Activated B cell treated with CpG ODN at 0.5 μM for 24 hours (primary cell): ENCODE data around the gene PDK3. TPM values are rescaled to one million over a fixed set of nuclear protein-coding genes. Genes with fewer than 3 reads are reported as not detected.

Source experiments
- ATAC-seq: fragments of 200-7000 bp; cut with Tn5 transposase; one replicate; pipeline ENCODE4 v1.10.0; 2021; ENCODE audit warnings: low read depth, mild to moderate bottlenecking, moderate library complexity
- CTCF ChIA-PET: fragments of 350-600 bp; sonication (Branson Sonifier 250); formaldehyde crosslinking; loops from one replicate; lab custom pipeline; 2021; ENCODE audit warnings: antibody characterized with exemption; lab: Charles Lee
- POLR2A ChIA-PET: fragments of 350-600 bp; sonication (Branson Sonifier 250); formaldehyde crosslinking; loops from one replicate; lab custom pipeline; 2021; ENCODE audit warnings: antibody characterized with exemption; lab: Charles Lee
- DNase-seq: peaks from one replicate; pipeline ENCODE4 v3.0.0; 2022
- H3K27ac Mint-ChIP-seq: one replicate; pipeline ENCODE4 v1.8.0; 2020; ENCODE audit warnings: mixed read lengths
- H3K27me3 Mint-ChIP-seq: one replicate; pipeline ENCODE4 v1.8.0; 2021; ENCODE audit warnings: mixed read lengths
- H3K36me3 Mint-ChIP-seq: one replicate; pipeline ENCODE4 v1.8.0; 2021; ENCODE audit warnings: low read depth, mixed read lengths
- H3K4me1 Mint-ChIP-seq: one replicate; pipeline ENCODE4 v1.8.0; 2021; ENCODE audit warnings: mixed read lengths
- H3K4me3 Mint-ChIP-seq: one replicate; pipeline ENCODE4 v1.8.0; 2020; ENCODE audit warnings: mild to moderate bottlenecking, mixed read lengths
- H3K9me3 Mint-ChIP-seq: one replicate; pipeline ENCODE4 v1.8.0; 2020; ENCODE audit warnings: mixed read lengths
- intact Hi-C: fragments of 100-400 bp; cut with micrococcal nuclease; formaldehyde crosslinking; loops from one replicate; pipeline ENCODE4 v1.15.1; 2024
- total RNA-seq: library from RNA; stranded (reverse); gene quantifications from 2 replicates; pipeline ENCODE4 v1.2.3, GENCODE V29; 2022
- TF ChIP-seq, protein P1 (sequence below): fragments of 200-600 bp; IDR thresholded peaks from one replicate; pipeline ENCODE4 v1.8.0; 2022; ENCODE audit warnings: antibody characterized with exemption, mild to moderate bottlenecking

PDK3 gene
- total RNA-seq, 1 donor from 2014 or later, result 13.9 TPM

DNA sequence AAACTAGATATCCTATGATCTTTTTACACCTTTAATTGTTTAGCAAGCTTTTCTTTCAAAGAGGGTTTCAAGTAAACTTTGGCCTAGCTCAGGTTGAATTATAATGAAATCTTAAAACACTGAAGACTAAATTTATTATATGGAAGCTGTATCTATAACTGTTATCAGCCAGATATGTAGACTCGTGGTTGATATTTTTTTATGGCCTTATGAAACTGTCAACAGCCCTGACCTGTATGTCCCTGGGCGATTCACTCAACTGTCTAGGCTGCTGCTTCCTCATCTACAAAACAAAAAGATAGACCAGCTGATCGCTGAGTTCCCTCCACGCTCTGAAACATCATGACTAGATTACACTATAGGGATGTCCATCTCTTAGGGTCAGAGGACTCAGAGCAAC is 21.2 kb upstream of the PDK3 start:
- ATAC-seq, result no peak
- CTCF ChIA-PET, result interaction anchor here (1.6 kb wide), 1 partner anchor 55 kb away, joined by 4 read pairs; no protein-coding TSS in a partner anchor

DNA sequence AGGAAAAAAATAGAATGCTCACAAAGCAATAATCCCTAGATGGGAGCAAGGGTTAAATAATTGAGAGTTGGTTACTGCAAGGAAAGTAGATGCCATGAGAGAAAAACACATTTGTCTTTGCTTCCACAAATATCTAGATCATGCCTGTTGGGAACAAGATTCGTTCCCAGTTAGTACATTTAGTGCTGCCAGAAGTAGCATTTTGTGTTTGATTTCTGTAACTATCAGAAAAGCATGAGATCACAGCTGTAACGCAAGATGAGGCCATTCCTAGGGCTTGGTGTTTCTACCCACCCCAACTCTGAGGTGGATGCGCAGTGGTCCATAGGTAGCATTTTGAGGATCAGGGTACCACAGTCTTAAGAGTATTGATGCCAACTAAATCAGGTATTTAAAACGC is 20.4 kb upstream of the PDK3 start:
- H3K4me1 Mint-ChIP-seq, result no peaks in the 10 kb centered on the region
- DNase-seq (no peak), ATAC-seq (no peak)
- CTCF ChIA-PET, result interaction anchor here (0.5 to 1.6 kb wide), 2 partner anchors 21 to 54 kb away, joined by 4 to 5 read pairs; partner anchors contain the start of gene PDK3
- no peak overlapping the region for H3K4me3 Mint-ChIP-seq
- TF ChIP-seq, protein P1, sequence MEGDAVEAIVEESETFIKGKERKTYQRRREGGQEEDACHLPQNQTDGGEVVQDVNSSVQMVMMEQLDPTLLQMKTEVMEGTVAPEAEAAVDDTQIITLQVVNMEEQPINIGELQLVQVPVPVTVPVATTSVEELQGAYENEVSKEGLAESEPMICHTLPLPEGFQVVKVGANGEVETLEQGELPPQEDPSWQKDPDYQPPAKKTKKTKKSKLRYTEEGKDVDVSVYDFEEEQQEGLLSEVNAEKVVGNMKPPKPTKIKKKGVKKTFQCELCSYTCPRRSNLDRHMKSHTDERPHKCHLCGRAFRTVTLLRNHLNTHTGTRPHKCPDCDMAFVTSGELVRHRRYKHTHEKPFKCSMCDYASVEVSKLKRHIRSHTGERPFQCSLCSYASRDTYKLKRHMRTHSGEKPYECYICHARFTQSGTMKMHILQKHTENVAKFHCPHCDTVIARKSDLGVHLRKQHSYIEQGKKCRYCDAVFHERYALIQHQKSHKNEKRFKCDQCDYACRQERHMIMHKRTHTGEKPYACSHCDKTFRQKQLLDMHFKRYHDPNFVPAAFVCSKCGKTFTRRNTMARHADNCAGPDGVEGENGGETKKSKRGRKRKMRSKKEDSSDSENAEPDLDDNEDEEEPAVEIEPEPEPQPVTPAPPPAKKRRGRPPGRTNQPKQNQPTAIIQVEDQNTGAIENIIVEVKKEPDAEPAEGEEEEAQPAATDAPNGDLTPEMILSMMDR, result no peak
- POLR2A ChIA-PET, result no interaction called here
- intact Hi-C loops, result no loop called here
- H3K27me3 Mint-ChIP-seq, result no peaks in the 10 kb centered on the region
- no peaks in the 10 kb centered on the region for H3K9me3 Mint-ChIP-seq
- no peaks in the 10 kb centered on the region for H3K36me3 Mint-ChIP-seq
- no peak overlapping the region for H3K27ac Mint-ChIP-seq

More for the DNA sequence above, 21.2 kb upstream of the PDK3 start:
- POLR2A ChIA-PET, result no interaction called here
- Mint-ChIP-seq H3K36me3 (no peaks in the 10 kb centered on the region), H3K27me3 (no peaks in the 10 kb centered on the region), H3K4me3 (no peak overlapping the region), H3K9me3 (no peaks in the 10 kb centered on the region), H3K27ac (no peak overlapping the region), H3K4me1 (no peaks in the 10 kb centered on the region)
- intact Hi-C loops, result no loop called here
- TF ChIP-seq, protein P1, result no peak
- no peak for DNase-seq

DNA sequence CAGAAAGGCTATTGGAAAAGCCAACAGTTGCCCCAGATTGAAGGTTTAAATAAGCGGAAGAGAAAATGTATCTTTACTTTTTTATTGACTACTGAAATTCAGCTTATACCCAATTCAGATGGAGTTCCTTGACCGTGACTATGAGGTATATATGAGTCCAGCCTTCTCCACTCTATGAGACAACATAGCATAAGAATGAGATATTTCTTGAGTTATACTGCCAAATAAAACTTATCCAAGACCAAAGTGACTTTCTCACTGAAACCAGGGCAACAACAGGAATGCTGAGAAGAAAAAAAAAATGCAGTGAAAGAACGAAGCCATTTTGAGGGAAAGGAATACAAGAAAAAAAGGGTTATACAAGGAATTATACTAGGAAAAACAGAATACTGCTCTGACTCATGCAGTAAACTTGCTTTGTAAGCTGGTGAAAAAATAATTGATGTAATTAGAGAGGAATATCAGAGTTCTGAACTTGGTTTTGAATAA is 16.3 kb upstream of the PDK3 start:
- ATAC-seq (no peak), DNase-seq (no peak)
- ChIA-PET CTCF (no interaction called here), POLR2A (interaction anchor here (0.8 kb wide), 1 partner anchor 16 kb away, joined by 3 read pairs; the partner anchor contains the start of gene PDK3)
- H3K27me3 Mint-ChIP-seq, result no peaks in the 10 kb centered on the region
- no peaks in the 10 kb centered on the region for H3K4me1 Mint-ChIP-seq
- no peaks in the 10 kb centered on the region for H3K36me3 Mint-ChIP-seq
- H3K9me3 Mint-ChIP-seq, result no peaks in the 10 kb centered on the region
- no peak overlapping the region for H3K27ac Mint-ChIP-seq
- TF ChIP-seq, protein P1, result no peak
- intact Hi-C loops, result no loop called here
- no peak overlapping the region for H3K4me3 Mint-ChIP-seq

DNA sequence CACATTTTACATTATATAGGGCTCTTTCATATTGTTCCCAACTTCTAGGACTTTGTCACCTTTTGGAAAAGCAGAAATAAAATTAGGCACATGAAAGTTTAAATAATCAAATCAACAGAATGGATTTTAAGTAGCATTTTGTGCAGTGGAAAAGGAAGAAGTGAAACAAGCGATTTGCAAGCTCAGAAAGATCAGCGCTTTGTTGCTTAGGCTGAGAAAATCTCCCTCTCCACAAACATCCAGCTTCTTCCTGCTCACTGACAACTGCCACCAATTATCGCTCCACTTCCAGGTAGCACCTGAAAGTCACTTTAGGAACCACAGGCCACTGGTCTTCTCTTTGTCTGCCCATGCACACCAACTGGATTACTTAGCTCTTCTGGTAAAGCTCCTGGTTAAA is 2.0 kb upstream of the PDK3 start:
- Mint-ChIP-seq H3K9me3 (no peaks in the 10 kb centered on the region), H3K4me3 (peak overlapping the region; percentile 60), H3K27me3 (no peaks in the 10 kb centered on the region), H3K27ac (peak overlapping the region; percentile 69), H3K36me3 (no peaks in the 10 kb centered on the region), H3K4me1 (peaks cover 37% of the 10 kb centered on the region)
- intact Hi-C loops, result loop anchor here (10.0 kb wide), 1 partner anchor 798 kb away; the partner anchor contains the start of gene PRDX4
- ChIA-PET POLR2A (no interaction called here), CTCF (no interaction called here)
- TF ChIP-seq, protein P1, result no peak
- no peak for ATAC-seq
- no peak for DNase-seq

DNA sequence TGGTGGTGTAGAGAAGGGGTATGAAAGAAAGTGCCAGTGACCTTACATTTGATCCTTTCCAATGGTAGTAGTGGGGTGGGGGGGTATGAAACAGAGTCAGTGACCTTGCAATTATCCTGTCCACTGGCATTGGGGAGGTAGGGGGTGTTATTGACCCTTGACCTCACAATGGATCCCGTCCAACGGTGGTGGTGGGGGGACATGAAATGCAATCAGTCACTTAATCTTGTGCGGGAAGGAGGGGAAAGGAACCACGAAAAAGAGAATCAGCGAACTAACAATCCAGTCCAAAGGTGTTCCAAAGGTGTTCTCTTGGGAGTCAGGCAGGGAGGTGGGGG is 619 bp upstream of the PDK3 start:
- peak overlapping the region; percentile 84 for H3K4me3 Mint-ChIP-seq
- peak overlapping the region; percentile 83 for H3K27ac Mint-ChIP-seq
- TF ChIP-seq, protein P1, result no peak
- H3K4me1 Mint-ChIP-seq, result peaks cover 46% of the 10 kb centered on the region
- DNase-seq, result no peak
- no peaks in the 10 kb centered on the region for H3K36me3 Mint-ChIP-seq
- no peak for ATAC-seq
- ChIA-PET POLR2A (interaction anchor here (0.6 to 4.8 kb wide), 5 partner anchors 15 to 211 kb away, joined by 3 to 38 read pairs (median 3); no protein-coding TSS in a partner anchor), CTCF (no interaction called here)
- intact Hi-C loops, result loop anchor here (10.0 kb wide), 1 partner anchor 800 kb away; the partner anchor contains the start of gene PRDX4
- no peaks in the 10 kb centered on the region for H3K27me3 Mint-ChIP-seq
- H3K9me3 Mint-ChIP-seq, result no peaks in the 10 kb centered on the region
